HUDEP-2 (cell line): ENCODE measurements around the gene LNP1.
"Not testable (repeated sequence)": the region's sequence is repeated elsewhere in the genome, so short reads cannot be mapped to it uniquely, and the experiment has no call there.

Experiments used
- DNase-seq, 76 experiments: peaks; one replicate each; lab custom pipeline; 2025; ENCODE audit not compliant: unreplicated experiment in 76 of 76; lab: John Stamatoyannopoulos, UW

Gene LNP1

DNA sequence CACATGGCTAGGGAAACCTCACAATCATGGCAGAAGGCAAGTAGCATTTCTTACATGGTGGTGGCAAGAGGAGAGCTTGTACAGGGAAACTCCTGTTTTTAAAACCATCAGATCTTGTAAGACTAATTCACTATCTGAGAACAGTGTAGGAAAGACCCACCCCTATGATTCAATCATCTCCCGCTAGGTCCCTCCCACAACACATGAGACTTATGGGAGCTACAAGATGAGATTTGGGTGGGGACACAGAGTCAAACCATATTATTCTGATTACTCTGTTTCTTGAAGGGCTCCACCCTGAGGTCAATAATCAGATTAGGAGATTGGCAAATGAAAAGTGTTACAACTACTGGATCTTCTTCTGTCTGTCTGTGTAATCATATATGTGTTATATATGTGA, 69.6 kb downstream of the LNP1 start:
- no peak for DNase-seq

DNA sequence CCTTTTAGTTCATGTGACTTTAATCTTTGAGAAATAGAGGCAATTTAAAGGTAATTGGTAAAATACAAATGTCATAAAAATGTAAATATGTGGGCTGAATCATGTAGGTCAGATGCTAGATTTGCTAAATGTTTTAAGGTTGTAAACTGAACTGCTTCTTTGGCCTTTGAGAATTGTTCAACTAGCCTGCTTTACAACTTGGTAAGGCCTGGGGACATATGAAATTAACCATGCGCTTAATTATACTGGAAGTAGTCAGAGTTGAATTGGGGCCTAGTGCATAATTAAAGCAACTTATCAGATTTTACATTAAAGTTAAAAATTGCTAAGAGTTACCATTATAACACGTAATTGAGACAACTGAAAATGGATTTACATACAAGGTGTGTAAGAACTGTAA, 70.1 kb downstream of the LNP1 start:
- no peak for DNase-seq

DNA sequence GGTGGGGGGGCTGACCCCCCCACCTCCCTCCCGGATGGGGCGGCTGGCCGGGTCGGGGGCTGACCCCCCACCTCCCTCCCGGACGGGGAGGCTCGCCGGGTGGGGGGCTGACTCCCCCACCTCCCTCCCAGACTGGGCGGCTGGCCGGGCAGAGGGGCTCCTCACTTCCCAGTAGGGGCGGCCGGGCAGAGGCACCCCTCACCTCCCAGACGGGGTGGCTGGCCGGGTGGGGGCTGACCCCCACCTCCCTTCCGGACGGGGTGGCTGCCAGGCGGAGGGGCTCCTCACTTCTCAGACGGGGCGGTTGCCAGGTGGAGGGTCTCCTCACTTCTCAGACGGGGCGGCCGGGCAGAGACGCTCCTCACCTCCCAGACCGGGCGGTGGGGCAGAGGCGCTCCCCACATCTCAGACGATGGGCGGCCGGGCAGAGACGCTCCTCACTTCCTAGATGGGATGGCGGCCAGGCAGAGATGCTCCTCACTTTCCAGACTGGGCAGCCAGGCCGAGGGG, 76.6 kb downstream of the LNP1 start:
- DNase-seq = not testable (repeated sequence)

DNA sequence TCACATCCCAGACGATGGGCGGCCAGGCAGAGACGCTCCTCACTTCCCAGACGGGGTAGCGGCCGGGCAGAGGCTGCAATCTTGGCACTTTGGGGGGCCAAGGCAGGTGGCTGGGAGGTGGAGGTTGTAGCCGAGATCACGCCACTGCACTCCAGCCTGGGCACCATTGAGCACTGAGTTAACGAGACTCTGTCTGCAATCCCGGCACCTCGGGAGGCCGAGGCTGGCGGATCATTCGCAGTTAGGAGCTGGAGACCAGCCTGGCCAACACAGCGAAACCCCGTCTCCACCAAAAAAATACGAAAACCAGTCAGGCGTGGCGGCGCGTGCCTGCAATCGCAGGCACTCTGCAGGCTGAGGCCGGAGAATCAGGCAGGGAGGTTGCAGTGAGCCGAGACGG, 77.2 kb downstream of the LNP1 start:
- not testable (repeated sequence) for DNase-seq

DNA sequence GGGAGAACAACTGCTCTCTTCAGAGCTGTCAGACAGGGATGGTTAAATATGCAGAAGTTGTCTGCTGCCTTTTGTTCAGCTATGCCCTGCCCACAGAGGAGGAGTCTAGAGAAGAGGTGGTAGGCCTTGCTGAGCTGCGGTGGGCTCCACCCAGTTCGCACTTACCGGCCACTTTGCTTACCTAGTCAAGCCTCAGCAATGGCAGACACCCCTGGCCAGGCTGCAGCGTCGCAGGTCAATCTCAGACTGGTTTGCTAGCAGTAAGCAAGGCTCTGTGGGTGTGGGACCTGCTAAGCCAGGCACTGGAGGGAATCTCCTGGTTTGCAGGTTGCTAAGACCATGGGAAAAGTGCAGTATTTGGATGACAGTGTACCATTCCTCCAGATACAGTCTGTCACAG, 78.7 kb downstream of the LNP1 start:
- DNase-seq = no peak

DNA sequence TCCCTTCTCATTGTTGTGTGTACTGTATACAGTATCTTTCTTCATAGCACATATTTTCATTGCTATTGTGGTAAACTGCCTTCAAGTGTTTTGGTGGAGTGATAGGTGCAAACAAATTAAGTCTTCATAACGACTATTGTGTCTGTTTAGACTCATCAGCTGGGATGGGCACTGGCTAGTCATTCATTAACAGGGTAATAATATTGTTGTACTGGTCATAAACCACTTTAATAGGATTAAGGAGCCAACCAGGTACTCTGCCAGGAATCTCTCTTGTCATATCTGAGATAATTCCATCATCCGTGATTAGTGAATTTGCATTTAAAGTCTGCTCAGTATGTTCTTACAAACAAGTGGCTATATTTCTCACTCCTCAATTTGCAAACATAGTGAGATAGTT, 80.8 kb downstream of the LNP1 start:
- no peak for DNase-seq

DNA sequence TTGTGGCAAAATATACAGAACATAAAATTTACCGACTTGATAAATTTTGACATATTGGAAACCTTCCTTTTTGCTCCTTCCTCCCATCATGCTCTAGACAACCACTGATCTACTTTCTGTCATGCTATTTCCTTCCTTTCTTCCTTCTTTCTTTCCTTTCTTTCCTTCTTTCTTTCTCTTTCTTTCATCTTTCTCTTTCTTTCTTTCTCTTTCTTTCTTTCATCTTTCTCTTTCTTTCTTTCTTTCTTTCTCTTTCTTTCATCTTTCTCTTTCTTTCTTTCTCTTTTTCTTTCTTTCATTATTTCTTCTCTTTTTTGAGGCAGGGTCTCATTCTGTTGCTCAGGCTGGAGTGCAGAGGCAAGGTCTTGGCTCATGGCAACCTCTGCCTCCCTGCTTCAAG, 82.2 kb downstream of the LNP1 start:
- DNase-seq = no peak

DNA sequence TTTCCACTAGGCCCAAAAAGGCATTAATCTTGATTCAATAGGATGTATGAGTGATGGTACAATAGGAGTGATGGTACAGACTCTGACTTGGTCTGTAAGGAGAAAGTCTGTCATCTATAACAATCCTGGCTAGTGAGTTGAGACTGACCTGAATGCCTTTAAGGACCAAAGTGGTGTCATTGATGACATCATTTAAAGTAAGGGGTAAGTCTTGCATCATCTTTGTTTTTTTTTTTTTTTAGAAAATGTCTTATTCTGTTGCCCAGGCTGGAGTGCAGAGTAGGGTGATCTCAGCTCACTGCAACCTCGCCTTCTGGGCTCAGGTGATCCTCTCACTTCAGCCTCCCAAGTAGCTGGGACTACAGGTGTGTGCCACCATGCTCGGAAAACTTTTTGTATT, 85.5 kb downstream of the LNP1 start:
- no peak for DNase-seq

DNA sequence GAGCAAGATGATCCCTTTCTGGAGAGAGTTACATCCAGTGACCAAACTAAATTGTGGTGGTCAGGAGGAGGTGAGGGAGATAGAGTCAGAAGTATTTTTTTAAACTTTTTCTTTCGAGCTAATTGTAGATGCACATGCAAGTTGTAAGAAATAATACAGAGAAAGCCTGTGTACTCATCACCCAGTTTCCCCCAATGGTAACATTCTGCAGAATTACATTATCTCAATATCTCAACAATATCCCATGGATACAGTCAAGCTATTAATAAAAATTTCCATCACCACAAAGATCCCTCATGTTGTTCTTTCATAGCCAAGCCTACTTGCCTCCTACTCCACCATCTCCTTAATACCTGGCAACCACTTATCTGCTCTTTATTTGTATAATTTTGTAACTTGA, 87.8 kb downstream of the LNP1 start:
- DNase-seq = no peak

DNA sequence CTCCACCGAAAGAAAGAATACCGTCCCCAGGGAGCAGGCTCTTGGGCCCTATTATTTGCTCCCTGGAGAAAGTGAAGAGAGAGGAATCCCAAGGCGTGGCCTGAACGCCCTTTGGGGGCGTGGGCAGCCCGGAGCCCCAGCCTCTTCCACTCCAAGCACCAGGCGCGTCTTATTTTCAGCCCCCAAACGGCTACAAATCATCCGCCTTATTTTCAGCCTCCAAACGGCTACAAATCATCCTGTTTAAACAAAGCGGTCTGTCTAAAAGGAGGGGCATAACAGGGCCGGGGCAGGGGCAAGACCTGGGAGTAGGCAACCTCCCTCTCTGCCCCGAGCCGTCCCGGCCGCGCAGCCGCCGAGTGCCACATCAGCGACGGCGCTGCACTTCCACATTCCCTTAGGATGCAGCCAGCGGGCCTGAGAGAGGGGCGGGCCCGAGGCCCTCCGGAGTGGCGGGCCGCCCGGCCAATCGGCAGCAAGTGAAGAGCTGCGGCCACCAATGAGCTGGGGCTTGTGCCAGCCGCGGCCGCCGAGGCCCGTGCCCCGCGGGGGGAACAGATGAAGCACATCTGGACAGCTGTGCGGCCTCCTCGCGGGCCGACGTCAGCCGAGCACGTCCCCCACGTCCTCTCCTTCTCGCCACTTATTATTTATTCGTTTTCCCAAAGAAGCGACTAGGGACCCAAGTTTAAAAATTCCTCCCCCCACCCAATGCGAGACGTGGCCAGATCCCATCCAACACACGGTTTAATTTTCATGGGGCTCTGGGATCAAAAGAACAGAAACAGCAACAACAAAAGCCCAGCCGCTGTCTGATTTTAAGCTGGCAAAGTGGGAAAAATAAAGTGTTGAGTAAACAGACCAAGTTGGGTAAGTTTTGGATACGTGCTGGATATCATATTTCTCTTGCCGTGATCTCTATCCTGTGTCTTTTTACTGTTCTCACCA, 91.0 kb downstream of the LNP1 start, which contains the start of gene TMEM45A:
Gene TMEM45A, plus strand, starts transcription at position 561 of the 948 bp plus-strand sequence. CDS start 62,593 bp downstream, outside the sequence.
- DNase-seq = peak in 75 of 76 experiments; percentile 7 to 92 (median 85)

DNA sequence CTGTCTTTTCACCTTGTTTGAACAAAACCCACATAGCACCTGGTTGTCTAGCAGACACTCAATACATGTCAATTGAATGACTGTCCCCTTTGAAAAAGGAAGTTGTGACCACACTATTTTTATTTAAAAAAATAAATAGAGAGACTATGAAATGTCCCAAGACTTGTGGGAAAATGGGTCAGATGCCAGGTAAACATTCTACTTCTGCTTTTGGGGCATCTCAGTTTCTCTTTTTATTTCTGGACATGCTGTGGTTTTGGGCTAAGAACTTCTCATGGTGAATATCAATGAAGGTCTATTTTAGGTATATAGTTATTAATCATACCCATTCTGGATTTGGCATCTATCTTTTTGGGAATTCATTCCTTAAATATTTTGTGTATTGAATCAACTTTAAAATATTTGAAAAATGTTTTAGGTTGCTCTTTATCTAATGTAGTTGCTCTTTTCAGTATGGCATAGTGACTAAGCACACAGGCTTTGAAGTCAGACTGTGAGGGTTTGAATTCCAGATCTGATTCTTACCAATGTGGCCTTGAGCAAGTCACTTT, 95.4 kb downstream of the LNP1 start:
- DNase-seq = no peak

DNA sequence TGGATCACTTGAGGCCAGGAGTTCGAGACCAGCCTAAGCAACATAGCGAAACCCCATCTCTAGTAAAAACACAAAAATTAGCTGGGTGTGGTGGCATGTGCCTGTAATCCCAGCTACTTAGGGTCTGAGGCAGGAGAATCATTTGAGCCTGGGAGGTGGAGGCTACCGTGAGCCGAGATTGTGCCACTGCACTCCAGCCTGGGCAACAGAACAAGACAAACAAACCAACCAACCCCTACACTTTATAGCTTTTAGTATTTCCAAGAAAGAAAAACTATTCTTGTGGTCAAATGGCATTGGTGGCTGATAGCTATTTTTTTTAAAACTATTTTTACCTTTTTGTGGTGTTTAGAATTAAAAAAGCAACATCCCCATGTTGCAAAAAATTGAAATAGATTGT, 98.3 kb downstream of the LNP1 start:
- no peak for DNase-seq

DNA sequence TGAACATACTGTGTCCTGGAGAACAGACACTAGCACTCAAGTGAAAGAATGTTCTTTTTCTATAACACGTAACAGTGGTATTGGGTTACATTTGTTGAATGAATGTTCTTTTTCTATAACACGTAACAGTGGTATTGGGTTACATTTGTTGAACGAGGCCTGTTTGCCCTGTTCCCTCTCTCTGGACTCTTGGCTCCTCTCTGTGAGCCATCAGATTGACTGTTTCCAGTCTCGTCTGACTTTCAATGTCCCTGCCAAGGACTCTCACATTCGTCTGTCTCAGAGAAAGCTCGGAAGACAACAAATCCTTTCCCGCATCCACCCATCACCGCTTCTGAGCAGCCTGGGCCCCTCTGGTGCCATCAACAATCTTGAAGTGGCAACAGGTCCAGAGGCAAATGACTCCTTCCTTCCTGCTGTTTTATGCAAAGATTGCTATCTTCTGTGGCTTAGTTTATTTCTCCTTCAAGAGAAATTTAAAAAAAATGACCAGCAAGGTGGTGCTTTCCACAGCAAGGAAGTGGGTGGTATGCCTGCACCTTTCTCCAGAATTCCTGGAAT, 99.1 kb downstream of the LNP1 start:
- no peak for DNase-seq

DNA sequence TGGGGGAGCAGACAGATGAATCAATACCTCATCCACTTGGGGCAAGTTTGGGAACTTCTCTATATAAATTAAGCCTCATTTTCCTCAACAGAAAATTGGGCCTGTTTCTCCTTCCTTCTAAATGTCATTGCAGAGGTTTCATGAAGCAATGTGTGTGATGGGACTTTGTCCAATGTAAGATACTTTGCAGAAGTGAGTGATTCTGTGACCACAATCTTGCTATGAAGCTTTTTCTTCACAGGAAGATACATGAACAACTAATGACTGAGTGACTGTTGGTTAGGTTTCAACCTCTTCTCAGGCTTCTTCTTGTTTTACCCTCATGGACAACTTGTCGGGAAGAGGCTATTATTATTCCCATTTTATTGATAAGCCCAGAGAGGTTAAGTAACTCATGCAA, 102.1 kb downstream of the LNP1 start:
- DNase-seq = no peak
